Mesenchymal stem cell (in vitro differentiated cells and primary cell): ENCODE data around the gene GUCD1.
"Not testable (repeated sequence)": the region's sequence is repeated elsewhere in the genome, so short reads cannot be mapped to it uniquely, and the experiment has no call there.

Experiments
- DNase-seq: peaks from one replicate; pipeline ENCODE4 v3.0.0-alpha.2; 2013
- H2AFZ ChIP-seq: one replicate; pipeline ENCODE4 v1.6.1; 2013; ENCODE audit warnings: low read depth, mild to moderate bottlenecking, control low read depth, inconsistent platforms, low read length, moderate library complexity
- H2AK5ac ChIP-seq: 2 replicates; pipeline ENCODE4 v1.6.1; 2013; ENCODE audit warnings: low read length, moderate library complexity, mild to moderate bottlenecking, inconsistent platforms; ENCODE audit not compliant: severe bottlenecking
- H2BK120ac ChIP-seq: one replicate; pipeline ENCODE4 v1.6.1; 2013; ENCODE audit warnings: low read depth, mild to moderate bottlenecking, inconsistent platforms, low read length, moderate library complexity
- H2BK12ac ChIP-seq, 2 experiments: one replicate each; pipeline ENCODE4 v1.6.1; 2013; ENCODE audit warnings: inconsistent platforms in 2 of 2, low read length in 2 of 2, mild to moderate bottlenecking in 2 of 2, moderate library complexity in 2 of 2, control low read depth in 1 of 2
- H2BK15ac ChIP-seq: one replicate; pipeline ENCODE4 v1.6.1; 2013; ENCODE audit warnings: mild to moderate bottlenecking, low read depth, inconsistent platforms; ENCODE audit not compliant: poor library complexity, severe bottlenecking
- H2BK5ac ChIP-seq: 2 replicates; pipeline ENCODE4 v1.6.1; 2013; ENCODE audit warnings: low read depth, mild to moderate bottlenecking, low read length, control low read depth, inconsistent platforms; ENCODE audit not compliant: poor library complexity, severe bottlenecking
- H3K14ac ChIP-seq, 2 experiments: one replicate each; pipeline ENCODE4 v1.6.1; 2013; ENCODE audit warnings: inconsistent platforms in 2 of 2, low read length in 2 of 2, control low read depth in 1 of 2, mild to moderate bottlenecking in 1 of 2, moderate library complexity in 1 of 2
- H3K18ac ChIP-seq, 2 experiments: one replicate each; pipeline ENCODE4 v1.6.1; 2013; ENCODE audit warnings: inconsistent platforms in 2 of 2, low read length in 2 of 2, control low read depth in 1 of 2, low read depth in 1 of 2, mild to moderate bottlenecking in 1 of 2
- H3K23ac ChIP-seq, 2 experiments: one replicate each; pipeline ENCODE4 v1.6.1; 2013; ENCODE audit warnings: inconsistent platforms in 2 of 2, low read length in 2 of 2, mild to moderate bottlenecking in 2 of 2, moderate library complexity in 2 of 2, control low read depth in 1 of 2
- H3K27ac ChIP-seq: 2 replicates; pipeline ENCODE4 v1.5.1; 2013; ENCODE audit warnings: mild to moderate bottlenecking, moderate library complexity, low read length, control low read depth, inconsistent platforms; ENCODE audit not compliant: poor library complexity, severe bottlenecking
- H3K27me3 ChIP-seq, 2 experiments: 2 replicates each; pipeline versions ENCODE4 v1.6.1 to v1.7.0; 2013; ENCODE audit warnings: low read length in 2 of 2, mild to moderate bottlenecking in 2 of 2, moderate library complexity in 2 of 2, control low read depth in 1 of 2, inconsistent platforms in 1 of 2; ENCODE audit not compliant: control insufficient read depth in 1 of 2, insufficient read depth in 1 of 2
- H3K36me3 ChIP-seq, 2 experiments: 2 replicates each; pipeline versions ENCODE4 v1.6.1 to v1.7.0; 2013; ENCODE audit warnings: low read length in 2 of 2, control low read depth in 1 of 2, inconsistent platforms in 1 of 2, low read depth in 1 of 2, mild to moderate bottlenecking in 1 of 2; ENCODE audit not compliant: insufficient read depth in 2 of 2, control insufficient read depth in 1 of 2
- H3K4ac ChIP-seq, 2 experiments: one replicate each; pipeline ENCODE4 v1.6.1; 2013; ENCODE audit warnings: inconsistent platforms in 2 of 2, low read length in 2 of 2, mild to moderate bottlenecking in 2 of 2, moderate library complexity in 2 of 2, control low read depth in 1 of 2, low read depth in 1 of 2
- H3K4me1 ChIP-seq: 2 replicates; pipeline ENCODE4 v1.6.1; 2013; ENCODE audit warnings: low read depth, low read length, control low read depth; ENCODE audit not compliant: control insufficient read depth, insufficient read depth
- H3K4me2 ChIP-seq: 2 replicates; pipeline ENCODE4 v1.6.1; 2013; ENCODE audit warnings: low read length, mild to moderate bottlenecking, inconsistent platforms; ENCODE audit not compliant: poor library complexity, severe bottlenecking
- H3K4me3 ChIP-seq, 2 experiments: 2 replicates each; pipeline versions ENCODE4 v1.5.1 to v1.7.0; 2013; ENCODE audit warnings: low read length in 2 of 2, mild to moderate bottlenecking in 2 of 2, control low read depth in 1 of 2, low read depth in 1 of 2; ENCODE audit not compliant: insufficient read depth in 1 of 2
- H3K79me1 ChIP-seq: replicated peaks from 2 replicates; pipeline ENCODE4 v1.6.1; 2013; ENCODE audit warnings: mild to moderate bottlenecking, control low read depth, low read length, inconsistent platforms; ENCODE audit not compliant: poor library complexity, severe bottlenecking
- H3K9ac ChIP-seq: 2 replicates; pipeline ENCODE4 v1.7.0; 2013; ENCODE audit warnings: mild to moderate bottlenecking, low read length, moderate library complexity
- H3K9me3 ChIP-seq: 2 replicates; pipeline ENCODE4 v1.7.0; 2013; ENCODE audit warnings: mild to moderate bottlenecking, low read length; ENCODE audit not compliant: control insufficient read depth
- H4K8ac ChIP-seq: one replicate; pipeline ENCODE4 v1.6.1; 2013; ENCODE audit warnings: inconsistent platforms, mild to moderate bottlenecking, low read length, moderate library complexity
- H4K91ac ChIP-seq: one replicate; pipeline ENCODE4 v1.6.1; 2013; ENCODE audit warnings: mild to moderate bottlenecking, low read length, inconsistent platforms
- WGBS: methylation state at CpG from one replicate; pipeline ENCODE4 v1.1.7; 2013; ENCODE audit warnings: mixed read lengths; 5-methylcytosine and 5-hydroxymethylcytosine counted together

The GUCD1 gene

DNA sequence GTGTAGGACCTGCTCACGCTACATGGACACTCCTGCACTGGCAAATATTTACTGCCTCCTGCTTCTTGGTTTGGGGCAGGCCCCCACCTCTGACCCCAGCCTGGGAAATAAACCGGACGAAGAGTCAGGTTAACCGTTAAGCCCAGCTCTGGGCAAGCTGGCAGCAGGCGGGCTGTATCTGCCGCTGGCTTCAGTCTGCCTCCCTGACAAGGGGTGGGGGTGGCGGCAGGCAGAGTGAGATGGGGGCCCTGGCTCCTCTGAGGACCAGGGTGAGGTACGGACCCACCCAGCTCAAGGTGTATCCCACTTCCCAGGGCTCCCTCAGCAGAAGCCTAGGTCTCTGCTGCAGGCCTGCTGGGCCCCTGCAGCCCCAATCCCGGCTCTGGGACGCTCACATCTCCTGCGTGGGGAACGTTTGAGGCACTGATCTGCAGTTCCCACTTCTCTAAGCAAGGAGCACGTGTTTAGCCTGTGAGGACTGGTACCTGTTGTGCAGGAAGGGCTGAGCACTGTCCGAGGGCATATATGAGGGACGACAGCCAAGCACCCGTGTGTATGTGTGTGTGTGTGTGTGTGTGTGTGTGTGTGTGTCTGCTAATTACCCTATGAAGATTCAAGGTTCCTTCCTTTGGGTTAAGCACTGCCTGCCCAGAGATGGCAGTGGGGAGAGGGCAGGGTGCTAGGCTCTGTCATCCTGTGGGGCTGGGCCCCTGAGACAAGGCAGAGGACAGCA lies 39.1 kb upstream of the GUCD1 start:
- H3K14ac ChIP-seq, result no peak overlapping the region
- peaks cover 26% of the 10 kb centered on the region for H3K4me1 ChIP-seq
- no peak overlapping the region for H4K8ac ChIP-seq
- H2BK12ac ChIP-seq, result peak overlapping the region; percentile 7 to 45
- no peak overlapping the region for H3K23ac ChIP-seq
- peak overlapping the region; percentile 63 for H4K91ac ChIP-seq
- H2AFZ ChIP-seq, result no peak overlapping the region
- H2BK5ac ChIP-seq, result no peak overlapping the region
- no peaks in the 10 kb centered on the region for H3K9me3 ChIP-seq
- H2AK5ac ChIP-seq, result peak overlapping the region; percentile 10
- peak overlapping the region; percentile 89 for H3K9ac ChIP-seq
- peak overlapping the region in 1 of 2 experiments; percentile 8 for H3K4ac ChIP-seq
- peak overlapping the region; percentile 65 for H2BK15ac ChIP-seq
- H3K4me2 ChIP-seq, result no peak overlapping the region
- H3K79me1 ChIP-seq, result peaks cover 2% of the 10 kb centered on the region
- H2BK120ac ChIP-seq, result no peak overlapping the region
- peak overlapping the region in 1 of 2 experiments; percentile 1 for H3K18ac ChIP-seq
- no peak for DNase-seq
- H3K36me3 ChIP-seq, result peaks cover 6 to 10% of the 10 kb centered on the region in 2 experiments
- H3K27ac ChIP-seq, result no peak overlapping the region
- H3K27me3 ChIP-seq, result no peaks in the 10 kb centered on the region
- H3K4me3 ChIP-seq, result no peak overlapping the region
- 81% methylated on average over 16 of the region's 16 CpGs for WGBS

DNA sequence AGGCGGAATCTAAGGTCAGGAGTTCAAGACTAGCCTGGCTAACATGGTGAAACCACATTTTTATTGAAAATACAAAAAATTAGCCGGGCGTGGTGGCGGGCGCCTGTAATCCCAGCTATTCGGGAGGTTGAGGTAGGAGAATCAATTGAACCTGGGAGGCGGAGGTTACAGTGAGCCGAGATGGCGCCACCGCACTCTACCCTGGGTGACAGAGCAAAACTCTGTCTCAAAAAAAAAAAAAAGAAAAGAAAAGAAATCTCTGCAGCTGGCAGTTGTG lies 38.6 kb upstream of the GUCD1 start:
- not testable (repeated sequence) for H3K27me3 ChIP-seq
- peak overlapping the region; percentile 89 for H3K9ac ChIP-seq

DNA sequence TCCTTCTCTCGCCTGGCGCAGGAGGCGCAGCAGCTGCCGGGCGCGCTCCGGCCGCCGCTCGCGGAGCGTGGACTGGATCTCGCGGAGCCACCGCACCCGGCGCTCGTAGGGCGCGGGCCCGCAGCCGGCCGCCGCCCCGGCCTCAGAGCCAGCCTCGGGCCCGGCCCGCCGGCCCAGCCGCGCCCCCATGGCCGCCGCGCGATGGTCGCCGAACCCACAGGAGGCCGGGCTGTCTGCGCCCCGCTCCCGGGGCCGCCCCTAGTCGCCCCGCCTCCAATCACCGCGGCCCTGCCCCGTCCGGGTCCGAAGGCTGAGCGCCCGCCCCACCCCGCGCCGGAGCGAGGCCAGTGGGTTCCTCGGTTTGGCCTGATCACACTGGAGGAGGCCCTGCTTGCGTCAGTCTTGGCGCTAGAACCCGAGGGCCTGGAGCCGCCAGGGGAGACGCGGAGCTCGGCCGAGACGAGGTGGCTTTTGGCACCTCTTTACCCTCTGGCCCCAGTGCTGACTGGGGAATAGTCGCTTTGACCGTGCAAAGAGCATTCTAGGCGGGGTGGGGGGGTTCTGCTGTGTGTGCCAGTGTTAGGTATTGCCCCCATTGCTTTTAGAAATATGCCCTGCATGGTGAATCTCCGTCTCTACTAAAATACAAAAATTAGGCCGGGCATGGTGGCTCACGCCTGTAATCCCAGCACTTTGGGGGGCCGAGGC lies 38.1 kb upstream of the GUCD1 start, which contains the start of gene LRRC75B:
Gene LRRC75B (minus strand): TSS at position 223 of the 708 bp plus-strand sequence. CDS start 34 bp downstream, at position 189.
- no peak within 1 kb of the TSS for H3K23ac ChIP-seq
- peak; percentile 84 for DNase-seq
- H3K14ac ChIP-seq, result peak within 1 kb of the TSS; percentile 21 to 94
- peaks cover 2% of the 10 kb centered on the region for H3K79me1 ChIP-seq
- H3K27me3 ChIP-seq, result no peaks in the 10 kb centered on the region
- H3K18ac ChIP-seq, result peak within 1 kb of the TSS; percentile 85 to 91
- peak within 1 kb of the TSS; percentile 78 for H4K91ac ChIP-seq
- H2BK5ac ChIP-seq, result no peak within 1 kb of the TSS
- peak within 1 kb of the TSS; percentile 78 to 85 for H3K4me3 ChIP-seq
- peaks cover 15 to 20% of the 10 kb centered on the region in 2 experiments for H3K36me3 ChIP-seq
- H2AFZ ChIP-seq, result peak within 1 kb of the TSS; percentile 81
- peak within 1 kb of the TSS; percentile 35 for H2BK120ac ChIP-seq
- WGBS, result 7% methylated on average over 52 of the region's 72 CpGs
- H3K9me3 ChIP-seq, result no peaks in the 10 kb centered on the region
- peak within 1 kb of the TSS; percentile 12 for H3K27ac ChIP-seq
- peak within 1 kb of the TSS; percentile 88 for H3K4me2 ChIP-seq
- peak within 1 kb of the TSS; percentile 47 to 62 for H3K4ac ChIP-seq
- peak within 1 kb of the TSS; percentile 84 for H2BK15ac ChIP-seq
- peak within 1 kb of the TSS; percentile 10 for H2AK5ac ChIP-seq
- peak within 1 kb of the TSS in 1 of 2 experiments; percentile 60 for H2BK12ac ChIP-seq
- peaks cover 36% of the 10 kb centered on the region for H3K4me1 ChIP-seq
- peak within 1 kb of the TSS; percentile 89 for H3K9ac ChIP-seq
- H4K8ac ChIP-seq, result peak within 1 kb of the TSS; percentile 83

More for the DNA sequence above, 38.6 kb upstream of the GUCD1 start:
- not testable (repeated sequence) for H2BK120ac ChIP-seq, H2BK15ac ChIP-seq, H3K79me1 ChIP-seq, H3K27ac ChIP-seq, DNase-seq, H4K91ac ChIP-seq, H3K4ac ChIP-seq, H3K14ac ChIP-seq, H2BK5ac ChIP-seq, H2AFZ ChIP-seq, H2BK12ac ChIP-seq, H4K8ac ChIP-seq, H3K23ac ChIP-seq, H3K9me3 ChIP-seq, H2AK5ac ChIP-seq
- peak overlapping the region; percentile 88 for H3K4me2 ChIP-seq
- peaks cover 31% of the 10 kb centered on the region for H3K4me1 ChIP-seq
- peak overlapping the region in 1 of 2 experiments; percentile 34 for H3K18ac ChIP-seq
- H3K4me3 ChIP-seq, result peak overlapping the region in 1 of 2 experiments; percentile 76
- H3K36me3 ChIP-seq, result peaks cover 11 to 15% of the 10 kb centered on the region in 2 experiments
- WGBS, result 93% methylated on average over 10 of the region's 10 CpGs
